DMS53 (cell line): ENCODE results near the gene DLGAP4.
A peak's percentile ranks its signal among the peaks of the same experiment; 100 is the strongest.
"Not testable (repeated sequence)": the region's sequence is repeated elsewhere in the genome, so short reads cannot be mapped to it uniquely, and the experiment has no call there.

ENCODE experiments used
- DNase-seq: peaks from one replicate; lab custom pipeline; 2025; lab: John Stamatoyannopoulos, UW

The DLGAP4 gene

GRCh38 chr20:36541227-36541767, 235.2 kb downstream of the DLGAP4 start, which contains the start of gene MYL9:
MYL9 (plus strand) TSS chr20:36541519; CDS start chr20:36544885, 3,366 bp downstream.
- peak; percentile 77 for DNase-seq

DNA sequence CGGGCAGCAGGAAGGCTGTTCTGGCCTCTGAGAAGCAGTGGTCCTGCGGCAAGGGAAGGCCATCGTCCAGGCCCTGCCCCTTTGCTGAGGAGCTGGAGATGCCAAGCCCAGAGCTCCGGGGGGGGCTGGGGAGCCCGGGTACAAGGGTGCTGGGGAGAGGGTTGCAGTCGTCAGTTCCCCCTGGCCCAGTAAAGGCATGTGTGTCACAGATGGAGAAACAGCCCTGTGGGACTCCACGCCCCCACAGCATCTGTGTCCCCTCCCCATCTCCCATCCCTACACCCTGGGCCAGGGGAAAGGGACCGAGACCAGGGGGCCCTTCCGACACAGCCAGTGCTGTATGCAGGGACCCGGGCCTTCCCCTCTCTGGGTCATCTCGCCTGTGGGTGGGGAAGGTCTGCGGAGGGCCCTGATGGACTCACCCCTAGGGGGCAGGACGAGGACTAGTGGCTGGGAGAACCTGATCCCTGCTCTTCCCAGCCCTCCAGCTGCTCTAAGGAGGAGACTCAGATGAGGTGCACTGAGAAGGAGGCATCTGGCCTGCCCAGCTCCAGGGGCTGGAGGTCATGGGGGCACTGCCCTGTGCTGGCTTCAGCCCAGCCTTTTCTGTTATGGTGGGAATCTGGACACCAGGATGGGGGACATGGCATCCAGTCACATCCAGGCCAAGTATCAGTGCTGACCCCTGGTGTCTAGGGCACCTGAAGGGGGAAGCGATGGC, 235.8 kb downstream of the DLGAP4 start:
- peak; percentile 47 for DNase-seq

GRCh38 chr20:36542516-36543183, 236.5 kb downstream of the DLGAP4 start:
- DNase-seq, result no peak

GRCh38 chr20:36543184-36544133, 237.3 kb downstream of the DLGAP4 start:
- DNase-seq, result no peak

GRCh38 chr20:36544134-36545018, 238.2 kb downstream of the DLGAP4 start:
- no peak for DNase-seq

DNA sequence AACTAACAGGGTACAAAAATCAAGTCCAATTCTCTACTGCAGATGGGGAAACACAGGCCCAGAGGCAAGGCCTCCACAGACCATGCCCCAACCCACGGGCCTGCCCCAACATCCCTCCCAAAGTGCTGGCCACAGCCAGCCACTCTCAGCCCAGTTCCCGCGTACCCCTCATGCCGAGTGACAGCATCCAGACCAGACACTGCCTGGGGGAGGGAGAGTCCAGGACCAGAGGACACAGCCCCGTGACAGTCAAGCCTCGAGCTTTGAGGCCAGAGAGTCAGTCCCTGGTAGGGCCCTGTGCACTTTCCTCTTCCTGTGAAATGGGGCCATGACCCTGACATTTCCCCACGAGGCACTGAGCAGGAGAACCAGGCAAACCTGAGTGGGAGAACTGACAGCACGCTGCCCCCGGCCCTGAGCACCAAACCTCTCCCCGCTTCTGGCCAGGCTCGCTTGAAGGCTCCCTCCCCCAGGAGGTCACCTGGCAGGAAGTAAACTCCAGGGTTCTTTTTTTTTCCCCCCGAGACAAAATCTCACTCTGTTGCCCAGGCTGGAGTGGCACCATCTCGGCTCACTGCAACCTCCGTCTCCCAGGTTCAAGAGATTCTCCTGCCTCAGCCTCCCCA, 240.1 kb downstream of the DLGAP4 start:
- no peak for DNase-seq

GRCh38 chr20:36547186-36548005, 241.3 kb downstream of the DLGAP4 start:
- DNase-seq, result no peak

DNA sequence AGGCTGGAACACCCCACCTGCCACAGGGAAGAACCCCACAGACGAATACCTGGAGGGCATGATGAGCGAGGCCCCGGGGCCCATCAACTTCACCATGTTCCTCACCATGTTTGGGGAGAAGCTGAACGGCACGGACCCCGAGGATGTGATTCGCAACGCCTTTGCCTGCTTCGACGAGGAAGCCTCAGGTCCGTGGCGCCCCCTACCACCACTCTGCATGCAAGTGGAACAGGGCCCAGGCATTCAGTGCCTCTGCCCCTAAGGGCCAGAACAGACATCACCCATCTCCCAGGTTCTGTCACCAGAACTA, 241.8 kb downstream of the DLGAP4 start:
- DNase-seq, result no peak

DNA sequence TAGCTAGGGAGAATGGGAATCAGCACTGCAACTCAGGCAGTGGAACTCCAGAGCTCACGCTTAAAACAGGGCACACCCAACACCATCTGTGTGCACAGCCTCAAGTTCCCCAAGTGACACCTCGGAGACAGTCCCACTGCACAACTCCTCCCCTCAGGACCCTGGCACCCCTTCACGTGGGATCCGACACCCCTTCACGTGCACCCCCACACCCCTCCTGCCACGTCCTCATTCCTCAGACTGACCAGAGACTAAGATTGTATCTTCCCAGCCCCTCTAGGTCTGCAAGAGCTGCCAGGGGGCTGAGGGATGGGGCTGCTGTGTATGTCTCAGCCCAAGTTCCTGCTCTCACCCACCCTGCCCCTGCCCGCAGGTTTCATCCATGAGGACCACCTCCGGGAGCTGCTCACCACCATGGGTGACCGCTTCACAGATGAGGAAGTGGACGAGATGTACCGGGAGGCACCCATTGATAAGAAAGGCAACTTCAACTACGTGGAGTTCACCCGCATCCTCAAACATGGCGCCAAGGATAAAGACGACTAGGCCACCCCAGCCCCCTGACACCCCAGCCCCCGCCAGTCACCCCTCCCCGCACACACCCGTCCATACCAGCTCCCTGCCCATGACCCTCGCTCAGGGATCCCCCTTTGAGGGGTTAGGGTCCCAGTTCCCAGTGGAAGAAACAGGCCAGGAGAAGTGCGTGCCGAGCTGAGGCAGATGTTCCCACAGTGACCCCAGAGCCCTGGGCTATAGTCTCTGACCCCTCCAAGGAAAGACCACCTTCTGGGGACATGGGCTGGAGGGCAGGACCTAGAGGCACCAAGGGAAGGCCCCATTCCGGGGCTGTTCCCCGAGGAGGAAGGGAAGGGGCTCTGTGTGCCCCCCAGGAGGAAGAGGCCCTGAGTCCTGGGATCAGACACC, 242.8 kb downstream of the DLGAP4 start:
- no peak for DNase-seq

- DNase-seq, result no peak
Observed at GRCh38 chr20:36549628-36549941, 243.4 kb downstream of the DLGAP4 start.

GRCh38 chr20:36549942-36550789, 244.0 kb downstream of the DLGAP4 start:
- DNase-seq, result no peak

DNA sequence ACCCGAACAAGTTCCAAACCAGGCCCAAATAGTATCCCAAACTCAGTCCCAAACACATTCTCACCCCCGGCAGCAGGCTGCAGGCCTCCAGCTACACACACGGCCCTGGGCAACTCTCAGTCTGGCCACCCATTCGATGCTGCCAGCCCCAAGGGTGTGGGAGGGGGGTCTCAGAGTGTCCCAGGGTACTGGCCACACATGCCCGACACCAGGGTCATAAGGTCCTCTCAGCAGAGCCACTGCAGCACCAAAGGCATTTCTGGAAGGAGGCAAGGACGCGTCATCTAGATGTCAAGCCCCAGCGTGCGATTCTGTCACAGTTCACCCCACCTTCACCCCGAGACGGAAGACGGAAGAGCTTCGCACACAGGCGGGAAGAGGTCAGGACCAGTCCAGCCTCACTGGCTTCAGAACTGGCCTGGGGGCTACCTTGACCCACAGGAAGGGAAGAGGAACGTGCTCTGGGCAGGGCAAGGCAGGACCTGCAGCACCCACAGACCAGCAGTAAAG, 244.7 kb downstream of the DLGAP4 start:
- no peak for DNase-seq

DNA sequence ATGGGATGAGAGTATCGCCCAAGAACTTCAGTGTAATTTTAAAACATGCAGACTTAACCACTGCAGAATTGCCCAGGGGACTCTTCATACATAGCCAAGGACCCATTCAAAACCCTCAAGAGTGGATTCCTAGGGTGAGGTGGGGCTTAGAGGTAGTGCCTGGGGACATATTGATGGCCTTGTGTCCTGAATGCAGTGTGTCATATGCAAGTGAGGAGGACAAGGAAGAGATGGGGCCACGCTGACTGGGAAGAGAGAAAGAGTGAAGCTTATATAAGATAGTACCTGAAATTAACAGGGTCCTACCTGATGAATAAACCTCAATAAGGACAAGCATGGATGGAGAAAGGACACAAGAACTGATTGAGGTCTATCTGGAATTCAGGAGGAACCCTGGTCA, 249.1 kb downstream of the DLGAP4 start:
- DNase-seq, result no peak

GRCh38 chr20:36562724-36563123, 256.6 kb downstream of the DLGAP4 start:
- no peak for DNase-seq

GRCh38 chr20:36563374-36563773, 257.2 kb downstream of the DLGAP4 start:
- no peak for DNase-seq

DNA sequence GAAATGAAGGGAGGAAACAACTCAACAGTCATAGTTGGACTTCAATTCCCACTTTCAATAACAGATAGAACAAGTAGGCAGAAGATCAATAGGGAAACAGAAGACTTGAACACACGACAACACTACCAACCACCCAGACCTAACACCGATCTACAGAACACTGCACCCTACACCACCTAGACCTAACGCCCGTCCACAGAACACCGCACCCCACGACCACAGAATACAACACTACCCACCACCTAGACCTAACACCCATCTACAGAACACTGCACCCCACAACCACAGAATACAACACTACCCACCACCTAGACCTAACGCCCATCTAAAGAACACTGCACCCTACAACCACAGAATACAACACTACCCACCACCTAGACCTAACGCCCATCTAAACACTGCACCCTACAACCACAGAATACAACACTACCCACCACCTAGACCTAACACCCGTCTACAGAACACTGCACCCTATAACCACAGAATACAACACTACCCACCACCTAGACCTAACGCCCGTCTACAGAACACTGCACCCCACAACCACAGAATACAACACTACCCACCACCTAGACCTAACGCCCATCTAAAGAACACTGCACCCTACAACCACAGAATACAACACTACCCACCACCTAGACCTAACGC, 258.1 kb downstream of the DLGAP4 start:
- DNase-seq, result not testable (repeated sequence)

DNA sequence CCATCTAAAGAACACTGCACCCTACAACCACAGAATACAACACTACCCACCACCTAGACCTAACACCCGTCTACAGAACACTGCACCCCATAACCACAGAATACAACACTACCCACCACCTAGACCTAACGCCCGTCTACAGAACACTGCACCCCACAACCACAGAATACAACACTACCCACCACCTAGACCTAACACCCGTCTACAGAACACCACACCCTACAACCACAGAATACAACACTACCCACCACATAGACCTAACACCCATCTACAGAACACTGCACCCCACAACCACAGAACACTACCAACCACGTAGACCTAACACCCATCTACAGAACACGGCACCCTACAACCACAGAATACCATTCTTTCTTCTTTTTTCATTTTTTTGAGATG, 258.6 kb downstream of the DLGAP4 start:
- DNase-seq, result not testable (repeated sequence)
